ENCODE measurements around the gene C10orf53. TPM values are rescaled to one million over a fixed set of nuclear protein-coding genes. Genes with fewer than 3 reads are reported as not detected.

The C10orf53 gene
- total and polyA plus RNA-seq, 8 donors, result not detected

DNA sequence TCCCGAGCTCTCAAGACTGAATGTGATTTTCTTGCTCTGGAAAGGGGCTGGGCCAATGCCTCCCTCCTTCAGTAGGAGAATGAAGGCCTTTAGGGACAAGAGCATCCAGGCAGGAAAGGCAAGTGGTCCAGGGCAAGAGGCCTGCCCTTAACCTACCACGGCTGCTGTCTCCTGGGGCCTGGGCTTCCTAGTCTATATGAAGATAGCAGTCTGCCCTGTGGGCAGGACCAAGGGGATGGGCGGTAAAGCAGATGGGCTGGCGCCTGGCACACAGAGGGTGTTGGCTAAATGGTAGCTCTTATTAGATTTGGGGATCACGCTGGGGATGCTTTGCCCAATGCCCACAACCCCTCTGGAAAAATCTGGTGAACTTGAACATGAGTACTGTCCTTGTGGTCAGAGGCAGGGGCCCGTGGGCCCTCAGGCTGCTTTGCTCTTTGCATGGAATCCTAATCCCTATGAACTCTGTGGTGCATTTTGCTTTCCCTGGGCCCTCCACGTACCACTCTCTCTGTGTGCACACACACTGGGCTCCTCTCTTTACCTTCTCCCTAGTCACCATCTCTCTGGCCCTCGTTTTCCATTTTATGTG, 45.3 kb upstream of the C10orf53 start:
- 64 to 81% (median 64%) methylated on average over 8 of the region's 8 CpGs for WGBS, 5 donors
- H3K9me3 ChIP-seq, result no peaks in the 10 kb centered on the region
- H3K36me3 ChIP-seq, result no peaks in the 10 kb centered on the region
- no peaks in the 10 kb centered on the region for H3K4me1 ChIP-seq
- intact Hi-C loops (cut with DNase I; ENCODE audit: low total_unique reads), result no loop called here
- DNase-seq, result no peak
- no peak overlapping the region for H3K27ac ChIP-seq
- peaks cover 0 to 25% (median 7%) of the 10 kb centered on the region in 3 donors for H3K27me3 ChIP-seq
- H3K4me3 ChIP-seq, result no peak overlapping the region
- TF ChIP-seq POLR2AphosphoS5 (IDR thresholded peaks at IDR 0.05) (no peak), EP300 (IDR thresholded peaks at IDR 0.05) (no peak), POLR2A (IDR thresholded peaks at IDR 0.05) (no peak)
- TF ChIP-seq, protein P1, sequence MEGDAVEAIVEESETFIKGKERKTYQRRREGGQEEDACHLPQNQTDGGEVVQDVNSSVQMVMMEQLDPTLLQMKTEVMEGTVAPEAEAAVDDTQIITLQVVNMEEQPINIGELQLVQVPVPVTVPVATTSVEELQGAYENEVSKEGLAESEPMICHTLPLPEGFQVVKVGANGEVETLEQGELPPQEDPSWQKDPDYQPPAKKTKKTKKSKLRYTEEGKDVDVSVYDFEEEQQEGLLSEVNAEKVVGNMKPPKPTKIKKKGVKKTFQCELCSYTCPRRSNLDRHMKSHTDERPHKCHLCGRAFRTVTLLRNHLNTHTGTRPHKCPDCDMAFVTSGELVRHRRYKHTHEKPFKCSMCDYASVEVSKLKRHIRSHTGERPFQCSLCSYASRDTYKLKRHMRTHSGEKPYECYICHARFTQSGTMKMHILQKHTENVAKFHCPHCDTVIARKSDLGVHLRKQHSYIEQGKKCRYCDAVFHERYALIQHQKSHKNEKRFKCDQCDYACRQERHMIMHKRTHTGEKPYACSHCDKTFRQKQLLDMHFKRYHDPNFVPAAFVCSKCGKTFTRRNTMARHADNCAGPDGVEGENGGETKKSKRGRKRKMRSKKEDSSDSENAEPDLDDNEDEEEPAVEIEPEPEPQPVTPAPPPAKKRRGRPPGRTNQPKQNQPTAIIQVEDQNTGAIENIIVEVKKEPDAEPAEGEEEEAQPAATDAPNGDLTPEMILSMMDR (IDR thresholded peaks at IDR 0.05), result no peak

DNA sequence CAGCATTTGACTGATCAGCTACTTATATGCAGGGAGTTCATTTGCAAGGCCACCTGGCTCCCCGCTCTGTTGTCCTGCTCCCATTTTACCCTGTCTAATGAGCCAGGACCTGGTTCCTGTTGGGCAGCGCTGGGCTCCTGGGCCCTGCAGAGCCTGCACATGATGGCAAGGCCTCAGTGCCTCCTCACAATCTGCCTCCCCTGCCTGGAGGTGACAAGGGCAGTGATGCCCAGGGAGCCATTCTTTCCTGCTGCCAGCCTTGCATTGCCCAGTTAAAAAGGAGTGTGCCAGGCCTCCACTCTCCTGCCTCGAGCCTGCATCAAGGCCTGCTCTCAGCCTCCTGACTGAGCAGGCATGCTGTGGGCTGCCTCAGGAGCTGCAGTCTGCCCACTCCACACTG, 37.1 kb upstream of the C10orf53 start:
- H3K27ac ChIP-seq, result no peak overlapping the region
- no peak overlapping the region for H3K4me3 ChIP-seq
- no peaks in the 10 kb centered on the region for H3K36me3 ChIP-seq
- no peak for DNase-seq
- WGBS, 5 donors, result 86 to 94% (median 88%) methylated on average over 2 to 3 of the region's 3 CpGs
- H3K27me3 ChIP-seq, result peaks cover 0 to 66% (median 19%) of the 10 kb centered on the region in 3 donors
- no peaks in the 10 kb centered on the region for H3K4me1 ChIP-seq
- H3K9me3 ChIP-seq, result no peaks in the 10 kb centered on the region
- TF ChIP-seq EP300 (IDR thresholded peaks at IDR 0.05), result no peak
- TF ChIP-seq, protein P1 (IDR thresholded peaks at IDR 0.05), result no peak
- TF ChIP-seq POLR2A (IDR thresholded peaks at IDR 0.05), result no peak
- TF ChIP-seq POLR2AphosphoS5 (IDR thresholded peaks at IDR 0.05), result no peak
- intact Hi-C loops (cut with DNase I; ENCODE audit: low total_unique reads), result no loop called here

DNA sequence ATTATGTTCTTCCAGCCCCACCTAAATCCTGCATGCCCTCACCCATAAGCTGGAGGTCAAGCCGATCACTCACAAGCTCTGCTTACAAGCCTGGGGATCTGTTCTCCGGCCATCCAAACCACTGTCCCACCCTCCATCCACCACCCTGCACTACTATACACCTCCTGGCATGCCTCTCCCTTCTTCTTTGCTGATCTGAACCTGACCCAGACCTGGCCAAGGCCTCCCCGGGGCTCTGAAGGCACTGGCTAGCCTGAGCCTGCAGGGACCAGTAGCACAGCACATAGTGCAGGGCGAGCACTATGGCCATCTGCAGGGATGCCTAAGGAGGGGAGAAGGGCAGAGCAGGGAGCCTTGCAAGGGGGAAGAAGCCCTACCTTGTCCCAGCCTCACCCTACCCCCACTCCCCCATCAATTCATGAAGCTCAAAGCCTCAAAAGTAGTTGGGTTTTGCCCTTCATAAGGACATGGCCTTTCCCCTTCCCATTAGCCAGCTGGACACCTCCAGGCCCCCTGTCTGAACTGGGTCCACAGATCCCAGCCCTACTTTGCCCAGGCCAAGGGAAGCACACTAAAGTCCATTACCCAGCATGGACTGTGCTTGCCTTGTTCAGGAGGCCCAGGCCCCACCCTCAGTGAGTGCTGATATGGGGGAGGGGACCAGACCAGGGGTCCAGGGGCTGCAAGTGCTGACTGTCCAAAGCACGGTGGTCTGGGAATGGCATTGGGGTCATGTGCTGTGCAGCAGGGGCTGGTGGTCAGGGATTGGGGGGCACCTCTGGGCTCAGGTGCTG, 36.0 kb upstream of the C10orf53 start:
- 79 to 93% (median 85%) methylated on average over 5 of the region's 5 CpGs for WGBS, 5 donors
- no peak for DNase-seq
- intact Hi-C loops (cut with DNase I; ENCODE audit: low total_unique reads), result no loop called here
- TF ChIP-seq, protein P1 (IDR thresholded peaks at IDR 0.05), result no peak
- TF ChIP-seq POLR2AphosphoS5 (IDR thresholded peaks at IDR 0.05) (no peak), POLR2A (IDR thresholded peaks at IDR 0.05) (no peak), EP300 (IDR thresholded peaks at IDR 0.05) (no peak)
- no peaks in the 10 kb centered on the region for H3K36me3 ChIP-seq
- H3K27me3 ChIP-seq, result peaks cover 0 to 66% (median 19%) of the 10 kb centered on the region in 3 donors
- H3K9me3 ChIP-seq, result no peaks in the 10 kb centered on the region
- H3K4me1 ChIP-seq, result no peaks in the 10 kb centered on the region
- no peak overlapping the region for H3K4me3 ChIP-seq
- no peak overlapping the region for H3K27ac ChIP-seq

DNA sequence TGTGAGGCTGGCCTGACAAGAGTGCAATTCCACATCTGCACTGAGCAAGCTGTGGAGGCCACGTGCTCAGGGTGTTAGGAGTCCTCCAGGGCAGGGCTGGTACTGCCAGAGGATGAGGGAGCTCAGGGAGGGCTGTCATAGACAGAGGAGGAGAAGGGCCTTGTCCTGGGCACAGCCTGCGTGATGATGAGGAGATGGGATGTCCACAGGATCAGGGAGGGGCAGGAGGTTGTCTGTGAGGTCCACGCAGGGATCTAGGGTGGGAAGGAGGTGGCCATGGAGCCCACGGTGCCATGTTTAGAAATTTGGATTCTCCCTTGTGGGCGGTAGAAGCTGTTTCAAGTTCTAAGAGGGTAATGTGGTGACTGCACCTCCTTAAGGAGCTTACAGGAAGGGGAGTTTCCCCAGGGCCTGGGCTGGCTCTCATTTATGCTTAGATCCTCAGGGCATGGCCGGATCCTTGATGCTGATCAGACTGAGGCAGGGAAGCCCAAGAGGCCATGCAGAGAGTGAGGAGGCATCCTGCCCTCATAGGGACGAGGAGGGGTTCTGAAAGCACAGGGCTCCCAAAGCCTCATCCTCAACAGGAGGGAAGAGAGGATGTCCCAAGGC, 35.3 kb upstream of the C10orf53 start:
- Histone ChIP-seq H3K4me3 (no peak overlapping the region), H3K27me3 (peaks cover 0 to 60% (median 19%) of the 10 kb centered on the region in 3 donors), H3K27ac (no peak overlapping the region), H3K36me3 (no peaks in the 10 kb centered on the region), H3K4me1 (no peaks in the 10 kb centered on the region), H3K9me3 (no peaks in the 10 kb centered on the region)
- intact Hi-C loops (cut with DNase I; ENCODE audit: low total_unique reads), result no loop called here
- TF ChIP-seq EP300 (IDR thresholded peaks at IDR 0.05) (no peak), POLR2AphosphoS5 (IDR thresholded peaks at IDR 0.05) (no peak), POLR2A (IDR thresholded peaks at IDR 0.05) (no peak)
- TF ChIP-seq, protein P1 (IDR thresholded peaks at IDR 0.05), result no peak
- DNase-seq, result no peak
- WGBS, 5 donors, result 64 to 80% (median 77%) methylated on average over 7 of the region's 7 CpGs

Data from stomach (tissue), 9 donors.